ENCODE results near the gene FBL.

DNA sequence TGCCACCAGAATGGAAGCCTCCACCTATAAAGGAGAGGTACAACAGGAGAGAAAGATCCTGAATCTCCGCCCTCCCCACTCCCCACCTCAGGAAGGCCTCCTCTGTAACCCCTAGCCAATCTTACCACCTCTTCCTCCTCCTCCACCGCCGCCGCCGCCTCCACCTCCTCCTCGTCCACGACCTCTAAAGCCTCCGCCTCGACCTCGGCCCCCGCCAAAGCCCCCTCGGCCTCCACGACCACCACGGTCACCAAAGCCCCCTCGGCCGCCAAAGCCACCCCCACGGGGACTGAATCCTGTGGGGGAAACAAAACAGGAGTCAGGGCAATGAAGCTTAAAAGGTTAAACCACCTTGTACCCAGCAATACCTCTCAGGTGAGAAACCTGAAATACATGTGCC lies 5.7 kb downstream of the FBL start:
- TF ChIP-seq, protein P1, sequence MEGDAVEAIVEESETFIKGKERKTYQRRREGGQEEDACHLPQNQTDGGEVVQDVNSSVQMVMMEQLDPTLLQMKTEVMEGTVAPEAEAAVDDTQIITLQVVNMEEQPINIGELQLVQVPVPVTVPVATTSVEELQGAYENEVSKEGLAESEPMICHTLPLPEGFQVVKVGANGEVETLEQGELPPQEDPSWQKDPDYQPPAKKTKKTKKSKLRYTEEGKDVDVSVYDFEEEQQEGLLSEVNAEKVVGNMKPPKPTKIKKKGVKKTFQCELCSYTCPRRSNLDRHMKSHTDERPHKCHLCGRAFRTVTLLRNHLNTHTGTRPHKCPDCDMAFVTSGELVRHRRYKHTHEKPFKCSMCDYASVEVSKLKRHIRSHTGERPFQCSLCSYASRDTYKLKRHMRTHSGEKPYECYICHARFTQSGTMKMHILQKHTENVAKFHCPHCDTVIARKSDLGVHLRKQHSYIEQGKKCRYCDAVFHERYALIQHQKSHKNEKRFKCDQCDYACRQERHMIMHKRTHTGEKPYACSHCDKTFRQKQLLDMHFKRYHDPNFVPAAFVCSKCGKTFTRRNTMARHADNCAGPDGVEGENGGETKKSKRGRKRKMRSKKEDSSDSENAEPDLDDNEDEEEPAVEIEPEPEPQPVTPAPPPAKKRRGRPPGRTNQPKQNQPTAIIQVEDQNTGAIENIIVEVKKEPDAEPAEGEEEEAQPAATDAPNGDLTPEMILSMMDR (IDR thresholded peaks at IDR 0.05; ENCODE audit: insufficient read depth, low read length, poor library complexity, severe bottlenecking), result no peak
- no peak for TF ChIP-seq EZH2phosphoT487 (conservative IDR thresholded peaks at IDR 0.05; ENCODE audit: low read length)

Data from SU-DHL-6 (cell line).